MM.1S (cell line): Measurements from ENCODE around the gene MORN5.

Experiments
- DNase-seq: peaks from one replicate; pipeline ENCODE4 v3.0.0-alpha.2; 2015
- H2AFZ ChIP-seq: fragments of 300-600 bp; sonication (generic); 2 replicates; pipeline ENCODE4 v1.6.0; 2016; ENCODE audit warnings: antibody characterized with exemption, low read length
- H3F3A ChIP-seq: fragments of 300-600 bp; sonication (generic); 2 replicates; pipeline ENCODE4 v1.6.1; 2016; ENCODE audit warnings: mild to moderate bottlenecking, antibody characterized with exemption, low read length, moderate library complexity, mixed read lengths; ENCODE audit not compliant: insufficient read depth
- H3K27ac ChIP-seq: fragments of 300-600 bp; sonication (generic); 2 replicates; pipeline ENCODE4 v1.5.1; 2016; ENCODE audit warnings: mild to moderate bottlenecking, low read length
- H3K27me3 ChIP-seq: fragments of 300-600 bp; sonication (generic); replicated peaks from 2 replicates; pipeline ENCODE4 v1.6.0; 2016; ENCODE audit warnings: low read length; ENCODE audit not compliant: insufficient read depth
- H3K36me3 ChIP-seq: fragments of 300-600 bp; sonication (generic); replicated peaks from 2 replicates; pipeline ENCODE4 v1.6.1; 2016; ENCODE audit warnings: mild to moderate bottlenecking, low read length, mixed read lengths; ENCODE audit not compliant: insufficient read depth
- H3K4me1 ChIP-seq: fragments of 300-600 bp; sonication (generic); 2 replicates; pipeline ENCODE4 v1.6.1; 2016; ENCODE audit warnings: low read length, mixed read lengths
- H3K4me2 ChIP-seq: fragments of 300-600 bp; sonication (generic); 2 replicates; pipeline ENCODE4 v1.6.0; 2016; ENCODE audit warnings: low read depth, low read length
- H3K4me3 ChIP-seq: fragments of 300-600 bp; sonication (generic); 2 replicates; pipeline ENCODE4 v1.5.1; 2016; ENCODE audit warnings: low read length, mixed read lengths
- H3K79me2 ChIP-seq: fragments of 300-600 bp; sonication (generic); 2 replicates; pipeline ENCODE4 v1.6.1; 2016; ENCODE audit warnings: mixed run types, low read length, mixed read lengths
- H3K9ac ChIP-seq: fragments of 300-600 bp; sonication (generic); 2 replicates; pipeline ENCODE4 v1.6.1; 2016; ENCODE audit warnings: low read length, mixed read lengths
- H3K9me2 ChIP-seq: fragments of 300-600 bp; sonication (generic); replicated peaks from 2 replicates; pipeline ENCODE4 v1.6.1; 2016; ENCODE audit warnings: mild to moderate bottlenecking, low read length, mixed read lengths; ENCODE audit not compliant: insufficient read depth
- H3K9me3 ChIP-seq: fragments of 300-600 bp; sonication (generic); replicated peaks from 2 replicates; pipeline ENCODE4 v1.6.1; 2016; ENCODE audit warnings: mild to moderate bottlenecking, low read length, mixed read lengths; ENCODE audit not compliant: insufficient read depth
- H4K20me1 ChIP-seq: fragments of 300-600 bp; sonication (generic); 2 replicates; pipeline ENCODE4 v1.6.1; 2016; ENCODE audit warnings: mild to moderate bottlenecking, low read length, moderate library complexity, mixed read lengths; ENCODE audit not compliant: insufficient read depth
- EZH2 ChIP-seq: fragments of 300-600 bp; sonication (generic); optimal IDR thresholded peaks from 2 replicates; pipeline ENCODE3; 2017; ENCODE audit warnings: low read depth, mild to moderate bottlenecking, antibody characterized with exemption, low read length, mixed read lengths
- EZH2phosphoT487 ChIP-seq: fragments of 300-600 bp; sonication (generic); IDR thresholded peaks from 2 replicates; pipeline ENCODE4 v1.6.1; 2018; ENCODE audit warnings: antibody characterized with exemption, low read length
- TF ChIP-seq, protein P1 (sequence below): fragments of 300-600 bp; sonication (generic); IDR thresholded peaks from 2 replicates; pipeline ENCODE4 v1.5.1; 2016; ENCODE audit warnings: antibody characterized with exemption, low read length, mixed read lengths

MORN5 gene

DNA sequence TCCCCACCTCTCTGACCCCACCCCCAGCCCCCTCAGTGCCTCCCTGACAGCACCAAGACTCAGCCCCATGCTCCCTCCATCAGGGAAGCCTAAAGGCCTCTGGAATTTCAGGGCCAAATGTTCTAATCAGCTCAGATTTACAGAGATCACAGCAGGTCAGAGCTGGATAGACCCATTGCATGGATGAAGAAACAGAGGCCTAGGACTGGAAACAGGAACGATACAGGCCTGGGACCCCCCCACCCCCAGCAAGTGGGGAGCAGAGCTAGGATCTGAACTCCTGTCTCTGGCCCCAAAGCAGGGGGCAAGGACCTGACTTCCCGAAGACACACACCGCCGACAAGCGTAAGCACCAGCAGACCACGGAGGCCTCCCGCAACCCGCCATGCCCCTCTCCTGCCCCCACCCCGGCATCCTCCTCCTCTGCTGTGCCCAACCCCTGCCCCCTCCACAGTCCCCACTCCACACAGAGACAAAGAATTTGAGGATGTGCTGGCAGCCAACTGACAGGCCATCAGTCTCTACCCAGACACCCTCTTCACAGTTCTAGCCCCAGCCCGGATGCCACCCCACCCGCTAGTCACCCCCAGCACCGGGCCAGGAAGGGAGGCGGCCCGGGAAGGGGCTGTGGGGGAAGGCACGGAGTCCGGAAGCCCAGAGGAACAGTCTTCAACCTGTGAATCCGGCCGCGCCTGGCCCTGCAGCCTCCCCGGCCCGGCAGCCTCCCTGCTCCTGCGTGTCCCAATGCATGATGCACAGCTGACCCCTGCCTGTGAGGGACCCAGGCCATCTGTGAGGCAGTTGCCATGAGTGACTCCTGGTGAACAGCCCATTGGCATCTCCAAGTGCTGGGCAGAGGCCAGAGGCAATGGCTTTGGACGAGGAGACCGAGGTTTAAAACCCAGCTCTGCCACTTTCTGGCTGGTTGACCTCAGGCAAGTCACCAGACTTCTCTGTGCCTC lies 31.4 kb upstream of the MORN5 start:
- H3K9me2 ChIP-seq: no peaks in the 10 kb centered on the region
- H3K9me3 ChIP-seq: no peaks in the 10 kb centered on the region
- TF ChIP-seq EZH2 (no peak), EZH2phosphoT487 (no peak)
- H3K36me3 ChIP-seq: no peaks in the 10 kb centered on the region
- H3K4me1 ChIP-seq: no peaks in the 10 kb centered on the region
- no peak overlapping the region for H3K9ac ChIP-seq
- H3K27me3 ChIP-seq: peaks cover 18% of the 10 kb centered on the region
- no peak for DNase-seq
- H3K27ac ChIP-seq: no peak overlapping the region
- no peaks in the 10 kb centered on the region for H3K79me2 ChIP-seq
- H4K20me1 ChIP-seq: no peaks in the 10 kb centered on the region
- no peak overlapping the region for H3K4me3 ChIP-seq
- no peak overlapping the region for H2AFZ ChIP-seq
- no peak overlapping the region for H3K4me2 ChIP-seq
- no peaks in the 10 kb centered on the region for H3F3A ChIP-seq

DNA sequence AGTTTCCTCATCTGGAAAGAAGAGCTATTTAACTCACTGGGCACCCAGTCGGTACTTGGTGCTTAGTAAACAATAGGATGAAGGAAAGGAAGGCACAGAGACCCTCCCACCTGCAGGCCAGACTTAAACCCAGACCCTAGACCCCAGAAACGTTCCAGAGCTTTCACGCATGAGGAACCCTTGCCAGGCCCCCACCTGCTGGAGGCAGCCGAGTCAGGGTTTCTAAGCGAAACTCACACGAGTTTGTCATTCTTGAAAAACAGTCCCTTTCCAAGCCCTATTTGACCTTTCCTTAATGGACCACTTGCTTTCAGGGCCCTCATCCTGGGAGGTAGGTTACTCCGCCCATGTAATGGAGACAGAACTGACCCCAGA lies 30.8 kb upstream of the MORN5 start:
- Histone ChIP-seq H3K9me2 (no peaks in the 10 kb centered on the region), H3K4me3 (no peak overlapping the region), H3F3A (no peaks in the 10 kb centered on the region), H4K20me1 (no peaks in the 10 kb centered on the region), H3K4me2 (no peak overlapping the region), H3K9me3 (no peaks in the 10 kb centered on the region), H3K36me3 (no peaks in the 10 kb centered on the region), H3K79me2 (no peaks in the 10 kb centered on the region), H3K4me1 (no peaks in the 10 kb centered on the region), H3K9ac (no peak overlapping the region), H3K27ac (no peak overlapping the region), H3K27me3 (peaks cover 18% of the 10 kb centered on the region), H2AFZ (no peak overlapping the region)
- TF ChIP-seq, protein P1, sequence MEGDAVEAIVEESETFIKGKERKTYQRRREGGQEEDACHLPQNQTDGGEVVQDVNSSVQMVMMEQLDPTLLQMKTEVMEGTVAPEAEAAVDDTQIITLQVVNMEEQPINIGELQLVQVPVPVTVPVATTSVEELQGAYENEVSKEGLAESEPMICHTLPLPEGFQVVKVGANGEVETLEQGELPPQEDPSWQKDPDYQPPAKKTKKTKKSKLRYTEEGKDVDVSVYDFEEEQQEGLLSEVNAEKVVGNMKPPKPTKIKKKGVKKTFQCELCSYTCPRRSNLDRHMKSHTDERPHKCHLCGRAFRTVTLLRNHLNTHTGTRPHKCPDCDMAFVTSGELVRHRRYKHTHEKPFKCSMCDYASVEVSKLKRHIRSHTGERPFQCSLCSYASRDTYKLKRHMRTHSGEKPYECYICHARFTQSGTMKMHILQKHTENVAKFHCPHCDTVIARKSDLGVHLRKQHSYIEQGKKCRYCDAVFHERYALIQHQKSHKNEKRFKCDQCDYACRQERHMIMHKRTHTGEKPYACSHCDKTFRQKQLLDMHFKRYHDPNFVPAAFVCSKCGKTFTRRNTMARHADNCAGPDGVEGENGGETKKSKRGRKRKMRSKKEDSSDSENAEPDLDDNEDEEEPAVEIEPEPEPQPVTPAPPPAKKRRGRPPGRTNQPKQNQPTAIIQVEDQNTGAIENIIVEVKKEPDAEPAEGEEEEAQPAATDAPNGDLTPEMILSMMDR: no peak
- TF ChIP-seq EZH2phosphoT487 (no peak), EZH2 (no peak)
- DNase-seq: no peak

DNA sequence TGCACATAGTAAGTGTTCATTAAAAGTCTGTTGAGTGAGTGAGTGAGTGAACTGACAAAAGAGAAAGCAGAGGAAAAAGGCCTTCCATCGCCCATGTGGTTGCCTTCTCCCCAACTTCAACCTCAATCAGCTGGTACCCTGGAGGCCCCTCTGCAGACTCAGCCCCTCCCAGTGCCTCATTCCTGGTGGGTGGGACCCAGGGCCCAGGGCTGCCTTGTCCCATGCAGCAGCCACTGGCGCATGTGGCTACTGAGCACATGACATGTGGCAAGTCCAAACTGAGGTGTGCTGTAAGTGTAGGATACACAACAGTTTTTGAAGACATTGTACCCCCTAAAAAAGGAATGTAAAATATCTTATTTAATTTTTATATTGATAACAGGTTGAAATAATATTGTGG lies 29.7 kb upstream of the MORN5 start:
- Histone ChIP-seq H3K9ac (no peak overlapping the region), H3K4me3 (no peak overlapping the region), H3K36me3 (no peaks in the 10 kb centered on the region), H3F3A (no peaks in the 10 kb centered on the region), H3K9me2 (no peaks in the 10 kb centered on the region), H3K4me1 (no peaks in the 10 kb centered on the region), H3K4me2 (no peak overlapping the region), H3K27ac (no peak overlapping the region), H3K9me3 (no peaks in the 10 kb centered on the region), H3K27me3 (peaks cover 18% of the 10 kb centered on the region), H4K20me1 (no peaks in the 10 kb centered on the region), H2AFZ (no peak overlapping the region), H3K79me2 (no peaks in the 10 kb centered on the region)
- no peak for DNase-seq
- TF ChIP-seq EZH2phosphoT487 (no peak), EZH2 (no peak)
- TF ChIP-seq, protein P1: no peak

DNA sequence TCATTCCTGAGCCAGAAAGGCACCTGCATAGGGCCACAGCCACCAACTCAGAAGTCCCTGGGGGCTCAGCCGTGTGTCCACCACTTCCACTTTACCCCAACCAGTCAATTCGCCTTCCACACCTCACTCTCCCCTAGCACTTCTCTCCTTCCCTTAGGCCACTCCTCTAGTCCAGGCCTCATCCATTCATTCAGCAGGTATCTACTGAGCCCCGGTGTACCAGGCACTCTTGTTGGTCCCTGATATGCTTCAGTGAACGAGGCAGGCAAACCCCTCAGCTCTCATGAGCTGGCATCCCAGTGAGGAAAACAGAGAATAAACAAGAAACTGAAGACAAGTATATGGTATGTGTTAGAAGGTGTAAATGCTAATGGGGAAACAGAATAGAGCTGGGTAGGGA lies 28.9 kb upstream of the MORN5 start:
- Histone ChIP-seq H3K4me3 (no peak overlapping the region), H3F3A (no peaks in the 10 kb centered on the region), H3K9me3 (no peaks in the 10 kb centered on the region), H3K4me1 (no peaks in the 10 kb centered on the region), H3K27me3 (peaks cover 14% of the 10 kb centered on the region), H3K36me3 (no peaks in the 10 kb centered on the region), H3K27ac (no peak overlapping the region), H4K20me1 (no peaks in the 10 kb centered on the region), H3K9me2 (no peaks in the 10 kb centered on the region), H3K9ac (no peak overlapping the region), H2AFZ (no peak overlapping the region), H3K4me2 (no peak overlapping the region), H3K79me2 (no peaks in the 10 kb centered on the region)
- DNase-seq: no peak
- TF ChIP-seq EZH2phosphoT487 (no peak), EZH2 (no peak)
- TF ChIP-seq, protein P1: no peak
